Measurements from ENCODE around the gene TRMT13.

DNA sequence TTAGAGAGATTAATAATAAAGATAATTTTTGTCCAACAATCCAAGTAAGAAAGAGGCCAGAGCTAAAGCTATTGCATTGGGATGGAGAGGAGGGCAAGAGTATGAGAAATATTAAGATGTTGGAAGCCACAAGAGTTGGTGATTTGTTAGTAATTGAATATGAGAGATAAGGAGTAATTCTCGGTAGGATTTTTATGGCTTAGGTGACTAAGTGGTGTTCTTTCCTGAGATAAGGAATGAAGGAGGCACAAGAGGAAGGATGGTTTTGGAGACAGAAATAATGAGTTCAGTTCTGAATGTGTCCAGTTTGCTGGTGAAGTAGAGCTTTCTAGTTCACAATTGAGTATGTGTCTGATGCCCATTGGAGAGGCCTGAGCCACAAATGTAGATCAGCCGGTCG lies 9.4 kb downstream of the TRMT13 start:
- TF ChIP-seq, protein P1, sequence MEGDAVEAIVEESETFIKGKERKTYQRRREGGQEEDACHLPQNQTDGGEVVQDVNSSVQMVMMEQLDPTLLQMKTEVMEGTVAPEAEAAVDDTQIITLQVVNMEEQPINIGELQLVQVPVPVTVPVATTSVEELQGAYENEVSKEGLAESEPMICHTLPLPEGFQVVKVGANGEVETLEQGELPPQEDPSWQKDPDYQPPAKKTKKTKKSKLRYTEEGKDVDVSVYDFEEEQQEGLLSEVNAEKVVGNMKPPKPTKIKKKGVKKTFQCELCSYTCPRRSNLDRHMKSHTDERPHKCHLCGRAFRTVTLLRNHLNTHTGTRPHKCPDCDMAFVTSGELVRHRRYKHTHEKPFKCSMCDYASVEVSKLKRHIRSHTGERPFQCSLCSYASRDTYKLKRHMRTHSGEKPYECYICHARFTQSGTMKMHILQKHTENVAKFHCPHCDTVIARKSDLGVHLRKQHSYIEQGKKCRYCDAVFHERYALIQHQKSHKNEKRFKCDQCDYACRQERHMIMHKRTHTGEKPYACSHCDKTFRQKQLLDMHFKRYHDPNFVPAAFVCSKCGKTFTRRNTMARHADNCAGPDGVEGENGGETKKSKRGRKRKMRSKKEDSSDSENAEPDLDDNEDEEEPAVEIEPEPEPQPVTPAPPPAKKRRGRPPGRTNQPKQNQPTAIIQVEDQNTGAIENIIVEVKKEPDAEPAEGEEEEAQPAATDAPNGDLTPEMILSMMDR (IDR thresholded peaks at IDR 0.05) = no peak
- TF ChIP-seq POLR2A (IDR thresholded peaks at IDR 0.05) (no peak), POLR2AphosphoS5 (IDR thresholded peaks at IDR 0.05; ENCODE audit: insufficient read depth in 1 of 2, low read depth in 1 of 2) (no peak)
